ENCODE measurements around the gene SYCE1L.

Gene SYCE1L

DNA sequence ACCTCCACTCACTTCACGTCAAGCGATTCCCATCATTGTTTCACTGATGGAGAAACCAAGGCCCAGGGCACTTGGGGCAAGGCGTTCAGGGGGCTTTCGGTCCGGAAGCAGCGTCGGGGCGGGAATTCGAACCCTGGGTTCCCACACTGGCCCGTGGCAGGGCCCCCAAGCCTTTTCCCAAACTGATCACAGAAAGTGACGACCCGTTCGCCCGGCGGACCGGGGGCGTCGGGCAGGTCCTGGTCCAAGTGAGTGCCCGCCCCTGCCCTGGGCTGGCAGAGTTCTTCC lies 9.1 kb upstream of the SYCE1L start:
- in situ Hi-C loops (cut with HindIII; ENCODE audit: low sequenced_read_pairs), result no loop called here
- H3K4me3 ChIP-seq (ENCODE audit: low read depth, low read length), result peak overlapping the region; percentile 94
- no peak for TF ChIP-seq CTCF (IDR thresholded peaks at IDR 0.05; ENCODE audit: low read depth, low read length, missing control alignments)
- DNase-seq (ENCODE audit: low read depth), result no peak

GRCh38 chr16:77190478-77191258 lies 8.5 kb upstream of the SYCE1L start, which contains the start of gene MON1B:
Gene MON1B (plus strand): TSS chr16:77191190. CDS start chr16:77191486, 296 bp downstream.
- TF ChIP-seq CTCF (IDR thresholded peaks at IDR 0.05; ENCODE audit: low read depth, low read length, missing control alignments), result no peak
- in situ Hi-C loops (cut with HindIII; ENCODE audit: low sequenced_read_pairs), result no loop called here
- peak; percentile 97 for DNase-seq (ENCODE audit: low read depth)
- peak within 1 kb of the TSS; percentile 94 for H3K4me3 ChIP-seq (ENCODE audit: low read depth, low read length)

DNA sequence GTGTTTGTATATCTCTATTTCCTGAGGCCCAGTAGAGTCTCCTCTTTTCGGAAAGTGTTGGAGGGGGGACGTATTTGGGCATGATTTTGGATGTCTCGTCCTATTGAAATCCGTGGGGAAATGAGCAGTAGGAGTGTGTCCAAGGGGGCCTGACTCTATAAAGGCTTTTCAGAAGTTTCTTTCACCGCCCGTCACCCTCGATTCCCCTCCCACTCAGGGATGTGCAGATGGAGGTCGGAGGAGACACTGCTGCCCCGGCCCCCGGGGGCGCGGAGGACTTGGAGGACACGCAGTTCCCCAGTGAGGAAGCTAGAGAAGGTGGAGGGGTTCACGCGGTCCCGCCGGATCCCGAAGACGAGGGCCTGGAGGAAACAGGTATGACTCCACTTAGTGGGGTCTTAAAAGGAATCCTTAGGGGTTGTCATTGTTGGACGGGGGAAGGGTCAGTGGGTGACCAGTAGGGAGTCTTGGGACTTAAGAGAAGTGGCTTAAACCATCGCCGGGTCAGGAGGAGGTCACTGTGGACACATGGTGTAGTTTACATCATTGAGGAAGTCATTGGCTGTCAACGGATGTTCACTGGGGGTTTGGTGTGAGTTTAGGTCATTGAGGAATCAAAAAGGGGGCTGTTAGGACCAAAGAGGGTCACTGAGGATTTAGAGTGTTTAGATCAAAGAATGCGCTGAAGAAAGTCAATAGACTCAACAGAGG lies 7.8 kb upstream of the SYCE1L start:
- in situ Hi-C loops (cut with HindIII; ENCODE audit: low sequenced_read_pairs), result no loop called here
- peak overlapping the region; percentile 94 for H3K4me3 ChIP-seq (ENCODE audit: low read depth, low read length)
- no peak for DNase-seq (ENCODE audit: low read depth)
- no peak for TF ChIP-seq CTCF (IDR thresholded peaks at IDR 0.05; ENCODE audit: low read depth, low read length, missing control alignments)

GRCh38 chr16:77193377-77193776 lies 5.8 kb upstream of the SYCE1L start:
- H3K4me3 ChIP-seq (ENCODE audit: low read depth, low read length), result no peak overlapping the region
- in situ Hi-C loops (cut with HindIII; ENCODE audit: low sequenced_read_pairs), result no loop called here
- TF ChIP-seq CTCF (IDR thresholded peaks at IDR 0.05; ENCODE audit: low read depth, low read length, missing control alignments), result no peak
- DNase-seq (ENCODE audit: low read depth), result no peak

DNA sequence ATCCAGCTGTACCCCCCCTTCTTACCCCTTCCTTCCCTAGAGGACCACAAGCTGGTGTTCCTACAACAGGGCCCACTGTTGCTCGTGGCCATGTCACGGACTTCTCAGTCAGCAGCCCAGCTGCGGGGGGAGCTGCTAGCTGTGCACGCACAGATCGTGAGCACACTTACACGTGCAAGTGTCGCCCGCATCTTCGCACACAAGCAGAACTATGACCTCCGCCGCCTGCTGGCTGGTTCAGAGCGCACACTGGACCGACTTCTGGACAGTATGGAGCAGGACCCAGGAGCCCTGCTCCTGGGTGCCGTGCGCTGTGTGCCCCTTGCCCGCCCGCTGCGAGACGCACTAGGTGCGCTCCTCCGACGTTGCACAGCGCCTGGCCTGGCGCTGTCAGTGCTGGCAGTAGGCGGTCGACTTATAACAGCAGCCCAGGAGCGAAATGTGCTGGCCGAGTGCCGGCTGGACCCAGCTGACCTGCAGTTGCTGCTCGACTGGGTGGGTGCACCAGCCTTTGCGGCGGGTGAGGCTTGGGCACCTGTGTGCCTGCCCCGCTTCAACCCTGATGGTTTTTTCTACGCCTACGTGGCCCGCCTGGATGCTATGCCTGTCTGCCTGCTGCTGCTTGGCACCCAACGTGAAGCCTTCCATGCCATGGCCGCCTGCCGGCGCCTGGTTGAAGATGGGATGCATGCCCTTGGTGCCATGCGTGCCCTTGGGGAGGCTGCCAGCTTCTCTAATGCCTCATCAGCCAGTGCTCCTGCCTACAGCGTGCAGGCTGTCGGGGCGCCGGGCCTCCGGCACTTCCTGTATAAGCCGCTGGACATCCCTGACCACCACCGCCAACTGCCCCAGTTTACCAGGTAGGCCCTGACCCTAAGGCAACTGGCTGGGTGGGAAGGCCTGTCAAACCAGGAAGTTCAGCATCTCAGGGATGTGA lies 4.6 kb upstream of the SYCE1L start:
- TF ChIP-seq CTCF (IDR thresholded peaks at IDR 0.05; ENCODE audit: low read depth, low read length, missing control alignments), result no peak
- in situ Hi-C loops (cut with HindIII; ENCODE audit: low sequenced_read_pairs), result no loop called here
- H3K4me3 ChIP-seq (ENCODE audit: low read depth, low read length), result no peak overlapping the region
- DNase-seq (ENCODE audit: low read depth), result no peak

- H3K4me3 ChIP-seq (ENCODE audit: low read depth, low read length), result no peak overlapping the region
- no peak for DNase-seq (ENCODE audit: low read depth)
- TF ChIP-seq CTCF (IDR thresholded peaks at IDR 0.05; ENCODE audit: low read depth, low read length, missing control alignments), result no peak
- in situ Hi-C loops (cut with HindIII; ENCODE audit: low sequenced_read_pairs), result no loop called here
Measured at GRCh38 chr16:77195411-77195810, 3.8 kb upstream of the SYCE1L start.

All from astrocyte of the cerebellum (primary cell).